ENCODE measurements around the gene UBE2S.

Gene UBE2S

GRCh38 chr19:55382522-55383054, 25.0 kb downstream of the UBE2S start:
- DNase-seq, result no peak

- DNase-seq, result no peak
These were observed 25.6 kb downstream of the UBE2S start for GRCh38 chr19:55382013-55382412.

DNA sequence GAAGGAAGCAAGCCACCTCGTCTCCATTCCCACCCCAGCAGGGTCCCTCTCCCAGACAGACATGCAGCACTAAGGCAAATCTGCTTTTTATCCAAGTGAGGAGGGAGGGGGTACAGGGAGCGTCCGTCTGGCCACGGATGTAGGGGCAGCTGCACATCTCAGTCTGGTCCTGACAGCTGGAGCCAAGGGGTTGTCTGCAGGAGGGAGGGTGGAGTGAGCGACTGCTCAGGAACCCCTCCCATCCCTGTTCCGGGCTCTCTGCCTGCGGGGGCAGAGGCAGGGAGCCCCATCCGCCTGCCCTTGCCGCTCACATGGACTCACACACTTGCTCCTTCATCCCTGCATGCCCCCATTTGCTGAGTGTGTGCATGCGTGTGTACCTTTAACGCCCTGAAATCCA, 28.4 kb downstream of the UBE2S start:
- DNase-seq, result no peak

GRCh38 chr19:55377356-55378131, 30.0 kb downstream of the UBE2S start:
- DNase-seq, result no peak

- no peak for DNase-seq
These were observed 31.2 kb downstream of the UBE2S start, which contains the start of gene TMEM190 for GRCh38 chr19:55376241-55376933. Gene TMEM190, plus strand, starts transcription at chr19:55376826. Its CDS starts 28 bp downstream, at chr19:55376854.

- DNase-seq, result no peak
These were observed 33.4 kb downstream of the UBE2S start for GRCh38 chr19:55373993-55374757.

- DNase-seq, result no peak
These were observed 34.1 kb downstream of the UBE2S start for GRCh38 chr19:55373306-55373992.

DNA sequence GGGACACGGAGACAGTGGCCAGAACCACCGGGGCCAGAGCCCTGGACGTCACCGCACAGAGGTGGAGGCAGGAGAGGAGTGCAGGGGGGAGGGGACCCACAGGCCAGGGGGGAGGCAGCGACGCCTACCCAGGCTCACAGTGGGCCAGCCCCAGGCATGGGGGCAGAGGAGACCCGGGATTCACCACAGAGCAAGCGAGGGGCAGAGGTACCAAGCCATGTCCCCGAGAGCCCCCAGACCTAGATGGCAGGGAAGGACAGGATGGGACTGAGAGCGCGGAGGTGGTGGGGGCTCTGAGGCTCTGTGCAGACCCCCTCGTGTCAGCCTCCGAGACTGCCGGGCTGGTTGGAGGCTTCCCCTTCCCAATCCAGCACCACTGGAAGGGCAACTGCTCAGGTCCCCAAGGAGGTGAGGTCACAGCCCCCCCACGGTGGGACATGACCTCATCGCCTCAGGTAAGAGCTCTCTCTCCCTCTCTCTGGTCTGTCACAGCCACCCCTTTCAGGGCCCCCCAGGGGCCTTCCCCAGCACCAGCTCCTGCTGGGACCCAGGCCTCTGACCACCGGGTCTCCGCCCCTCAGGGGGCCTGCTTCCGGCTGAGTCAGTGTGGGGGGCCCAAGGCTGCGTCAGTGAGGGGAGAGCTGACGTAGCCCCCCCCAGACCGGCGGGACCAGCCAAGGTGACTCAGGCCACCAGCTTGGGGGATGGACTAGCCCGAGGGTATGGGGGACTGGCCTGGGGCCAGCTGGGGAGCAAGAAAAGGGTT, 35.1 kb downstream of the UBE2S start:
- DNase-seq, result no peak

DNA sequence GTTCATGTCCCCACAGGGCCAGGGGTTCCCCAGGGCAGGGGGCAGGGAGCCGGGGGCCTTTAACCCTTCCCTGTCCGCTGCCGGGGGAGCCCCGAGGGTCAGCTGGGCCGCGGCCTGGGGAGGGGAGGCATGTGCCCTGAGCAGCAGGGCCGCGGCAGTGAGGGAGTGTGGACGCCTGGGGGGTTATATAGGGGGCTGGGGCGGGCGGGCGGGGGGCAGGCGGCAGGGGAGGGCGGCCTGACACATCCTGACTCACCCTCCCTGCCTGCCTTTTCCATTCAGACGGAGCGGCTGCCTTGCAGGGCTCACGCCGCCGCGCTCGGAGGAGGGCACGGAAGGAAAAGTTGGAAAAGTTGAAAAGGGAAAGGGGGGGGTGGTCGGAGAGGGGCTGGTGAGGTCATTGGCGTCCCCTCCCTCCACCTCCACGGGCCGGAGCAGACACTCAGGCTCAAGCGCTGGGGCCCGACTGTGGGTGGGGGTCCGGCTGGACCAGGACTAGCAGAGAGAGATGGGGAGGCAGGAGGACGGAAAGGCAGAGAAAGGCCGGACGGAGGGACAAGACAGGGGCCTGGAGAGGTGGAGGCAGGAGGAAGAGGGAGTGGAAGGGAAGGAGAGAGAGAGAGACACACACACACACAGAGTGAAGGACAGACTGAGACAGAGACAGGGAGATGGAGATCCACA, 37.1 kb downstream of the UBE2S start, which contains the start of gene IL11:
Gene IL11, minus strand, starts transcription at position 159 of the 684 bp plus-strand sequence. Its CDS starts 153 bp downstream, at position 6.
- DNase-seq, result no peak

- no peak for DNase-seq
These were observed 37.8 kb downstream of the UBE2S start for GRCh38 chr19:55369653-55370304.

- no peak for DNase-seq
These were observed 38.7 kb downstream of the UBE2S start for GRCh38 chr19:55368701-55369563.

DNA sequence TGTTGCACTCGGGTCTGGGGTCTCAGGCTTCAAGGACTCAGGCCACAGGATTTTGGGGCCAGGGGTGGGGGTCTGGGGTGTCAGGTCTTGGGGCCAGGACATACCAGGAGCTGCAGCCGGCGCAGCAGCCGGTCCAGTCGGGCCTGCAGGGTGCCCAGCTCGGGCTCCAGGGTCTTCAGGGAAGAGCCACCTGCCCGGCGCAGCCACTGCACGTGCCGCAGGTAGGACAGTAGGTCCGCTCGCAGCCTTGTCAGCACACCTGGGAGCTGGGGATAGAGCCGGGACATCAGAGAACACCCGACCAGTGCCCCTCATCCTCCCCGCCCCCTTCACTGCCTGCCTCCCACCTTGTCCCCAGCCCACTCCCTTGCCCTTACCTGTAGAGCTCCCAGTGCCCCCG, 39.5 kb downstream of the UBE2S start:
- no peak for DNase-seq

- no peak for DNase-seq
These were observed 40.8 kb downstream of the UBE2S start for GRCh38 chr19:55366790-55367189.

DNA sequence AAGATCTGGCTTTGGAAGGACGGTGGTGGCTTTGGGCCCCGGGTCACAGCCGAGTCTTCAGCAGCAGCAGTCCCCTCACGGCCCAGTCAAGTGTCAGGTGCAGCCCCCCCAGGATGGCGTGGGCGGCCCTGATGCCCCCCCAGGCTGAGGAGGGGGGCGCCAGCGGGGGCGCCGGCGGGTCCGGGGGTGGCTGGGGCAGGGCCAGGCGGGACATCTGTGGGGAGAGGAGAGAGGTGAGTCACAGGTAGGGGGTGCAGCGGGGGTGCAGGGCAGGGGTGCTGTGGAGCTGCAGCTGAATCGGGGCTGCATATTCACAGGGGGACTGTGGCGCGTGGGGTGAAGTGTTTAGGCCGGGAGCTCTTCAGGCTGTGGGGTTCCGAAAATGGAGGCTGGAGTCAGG, 41.6 kb downstream of the UBE2S start:
- no peak for DNase-seq

GRCh38 chr19:55365245-55365644, 42.3 kb downstream of the UBE2S start:
- no peak for DNase-seq

- DNase-seq, result no peak
These were observed 44.4 kb downstream of the UBE2S start, which contains the start of gene GARIN5B for GRCh38 chr19:55362990-55363716. Gene GARIN5B, minus strand, starts transcription at chr19:55363260. Its CDS starts 194 bp downstream, at chr19:55363066.

DNA sequence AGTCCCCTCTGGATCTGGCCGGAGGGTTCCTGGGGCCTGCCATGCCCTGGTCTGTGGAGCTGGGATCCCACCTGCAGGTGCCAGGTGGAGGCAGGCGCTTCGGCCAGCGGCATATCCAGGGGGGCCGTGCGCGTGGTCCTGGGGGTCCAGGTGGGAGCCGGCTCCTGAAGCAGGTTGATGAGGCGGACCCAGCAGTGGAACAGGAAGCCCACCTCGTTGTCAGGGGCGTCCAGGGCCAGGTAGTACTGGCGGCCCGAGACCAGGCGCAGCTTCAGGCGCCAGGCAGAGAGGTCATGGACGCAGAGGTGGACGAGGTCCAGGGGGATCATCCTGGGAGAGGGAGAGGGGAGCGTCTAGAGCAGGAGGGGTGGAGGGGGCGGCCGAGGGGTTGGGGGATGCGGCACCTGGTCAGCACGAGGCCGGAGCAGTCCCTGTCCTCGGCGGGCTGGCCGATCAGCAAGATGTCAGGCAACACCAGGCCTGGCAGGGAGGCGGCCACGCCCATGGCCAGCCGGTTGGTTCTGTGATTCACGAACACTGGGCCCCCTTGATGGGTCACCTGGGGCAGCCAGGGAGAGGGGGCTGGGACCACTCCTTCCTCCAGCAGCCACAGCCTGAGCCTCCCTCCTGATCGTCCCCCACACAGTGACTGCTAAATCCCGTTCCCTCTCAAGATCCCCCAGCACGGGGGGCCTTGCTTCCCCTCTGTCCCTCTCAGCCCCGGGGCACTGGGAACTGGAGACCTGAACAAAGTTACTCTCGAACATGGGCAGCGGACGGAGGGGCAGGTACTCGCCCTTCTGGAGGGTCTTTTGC, 45.2 kb downstream of the UBE2S start:
- no peak for DNase-seq

GRCh38 chr19:55360902-55361301, 46.7 kb downstream of the UBE2S start:
- DNase-seq, result no peak
